K562 (cell line): ENCODE results near the gene C1orf56. TPM values are rescaled to one million over a fixed set of nuclear protein-coding genes. Genes with fewer than 3 reads are reported as not detected.

ENCODE experiments used
- ATAC-seq: fragments of 200-7000 bp; cut with Tn5 transposase; 3 replicates; pipeline ENCODE4 v1.9.1; 2020; ENCODE audit warnings: moderate library complexity
- BruUV-seq: library from RNA; stranded (reverse); fragments of 400-500 nt; replicated peaks from 2 replicates; lab custom pipeline; 2021; lab: Mats Ljungman, UMichigan
- CTCF ChIA-PET: fragments of 300-600 bp; formaldehyde crosslinking; extraction: SDS; loops from one replicate; lab custom pipeline; 2021; ENCODE audit warnings: low intra/inter-chr PET ratio; lab: Yijun Ruan, JAX
- POLR2A ChIA-PET: fragments of 300-600, 350-650 bp; sonication (Branson Sonifier 250); formaldehyde crosslinking; extraction: SDS; loops from one replicate; lab custom pipeline; 2021; ENCODE audit warnings: antibody characterized with exemption, inconsistent platforms; lab: Yijun Ruan, JAX
- DNase-seq, 4 experiments: peaks; one replicate each; pipeline versions ENCODE4 v3.0.0 to v3.0.0-alpha.2; 2011 to 2018; ENCODE audit warnings: low spot score in 3 of 4, mixed read lengths in 3 of 4; ENCODE audit errors: extremely low read depth in 1 of 4
- FAIRE-seq: peaks from 2 replicates; lab custom pipeline; 2011; peaks lifted over from hg19 to GRCh38; lab: Jason Lieb, UNC
- H2AFZ ChIP-seq: 2 replicates; pipeline ENCODE4 v1.6.0; 2011; ENCODE audit warnings: low read depth, low read length, control low read depth, inconsistent platforms
- H3K27ac ChIP-seq: fragments of 200-600 bp; 3 replicates; pipeline ENCODE4 v1.8.0; 2011; ENCODE audit warnings: low read depth, mild to moderate bottlenecking, control low read depth, inconsistent platforms, low read length, moderate library complexity, mixed read lengths; ENCODE audit errors: extremely low read depth
- H3K27me3 ChIP-seq, 2 experiments: fragments of 300-600 bp in 1 of 2; 2 replicates in 1 of 2; 3 replicates in 1 of 2; pipeline versions ENCODE4 v1.6.0 to v1.8.0; 2011; ENCODE audit warnings: inconsistent platforms in 2 of 2, low read length in 2 of 2, mild to moderate bottlenecking in 1 of 2, mixed read lengths in 1 of 2, moderate library complexity in 1 of 2; ENCODE audit not compliant: control insufficient read depth in 2 of 2, insufficient read depth in 2 of 2
- H3K36me3 ChIP-seq: fragments of 300-600 bp; 3 replicates; pipeline ENCODE4 v1.8.0; 2011; ENCODE audit warnings: mild to moderate bottlenecking, low read length, inconsistent platforms; ENCODE audit not compliant: control insufficient read depth, insufficient read depth
- H3K4me1 ChIP-seq, 2 experiments: fragments of 200-600 bp in 1 of 2; replicated peaks in 1 of 2; 2 replicates in 1 of 2; 3 replicates in 1 of 2; pipeline versions ENCODE4 v1.5.1 to v1.8.0; 2011; ENCODE audit warnings: inconsistent platforms in 2 of 2, low read length in 2 of 2, mild to moderate bottlenecking in 1 of 2, mixed read lengths in 1 of 2, moderate library complexity in 1 of 2; ENCODE audit not compliant: control insufficient read depth in 2 of 2, insufficient read depth in 2 of 2
- H3K4me2 ChIP-seq: 2 replicates; pipeline ENCODE4 v1.6.1; 2011; ENCODE audit warnings: low read length, control low read depth, inconsistent platforms, mixed read lengths; ENCODE audit not compliant: insufficient read depth
- H3K4me3 ChIP-seq: fragments of 200-600 bp; sonication (generic), shearing (Covaris generic); 2 replicates; pipeline ENCODE4 v1.5.1; 2016; ENCODE audit warnings: control low read depth, inconsistent platforms
- H3K79me2 ChIP-seq: fragments of 200-600 bp; 3 replicates; pipeline ENCODE4 v1.8.0; 2011; ENCODE audit warnings: low read length, inconsistent platforms; ENCODE audit not compliant: control insufficient read depth, insufficient read depth
- H3K9ac ChIP-seq, 2 experiments: 2 replicates each; pipeline versions ENCODE4 v1.6.0 to v1.6.1; 2011; ENCODE audit warnings: low read depth in 2 of 2, low read length in 2 of 2, control low read depth in 1 of 2, inconsistent platforms in 1 of 2, mild to moderate bottlenecking in 1 of 2, mixed read lengths in 1 of 2; ENCODE audit not compliant: insufficient read depth in 1 of 2
- H3K9me1 ChIP-seq: one replicate; pipeline ENCODE4 v1.6.0; 2011; ENCODE audit warnings: inconsistent platforms, mild to moderate bottlenecking, low read length, moderate library complexity; ENCODE audit not compliant: control insufficient read depth, insufficient read depth
- H3K9me3 ChIP-seq: replicated peaks from 2 replicates; pipeline ENCODE4 v1.5.1; 2011; ENCODE audit warnings: low read depth, low read length, inconsistent platforms; ENCODE audit not compliant: control insufficient read depth, insufficient read depth
- H4K20me1 ChIP-seq: replicated peaks from 2 replicates; pipeline ENCODE4 v1.6.1; 2011; ENCODE audit warnings: low read length, inconsistent platforms, mixed read lengths; ENCODE audit not compliant: control insufficient read depth, insufficient read depth
- HMBOX1 ChIP-seq: sonication (generic); IDR thresholded peaks from 2 replicates; pipeline ENCODE4 v1.6.1; 2016
- NR2C2 ChIP-seq, 2 experiments: fragments of 200-800 bp in 1 of 2; sonication (Bioruptor generic) in 1 of 2; sonication (generic) in 1 of 2; formaldehyde crosslinking in 1 of 2; IDR thresholded peaks; 2 replicates each; pipeline versions ENCODE4 v1.6.1 to v1.8.0; 2016 to 2022; ENCODE audit warnings: mild to moderate bottlenecking in 1 of 2, missing compliant biosample characterization in 1 of 2, missing genetic modification characterization in 1 of 2, missing genetic modification reagents in 1 of 2
- PRDM10 ChIP-seq: fragments of 450-650 bp; IDR thresholded peaks from 2 replicates; pipeline ENCODE4 v1.6.1; 2018; ENCODE audit not compliant: partially characterized antibody
- RNF219 ChIP-seq: fragments of 250-450 bp; sonication (Bioruptor Pico); IDR thresholded peaks from 2 replicates; pipeline ENCODE4 v1.5.0; 2022; ENCODE audit warnings: mild to moderate bottlenecking
- SFPQ ChIP-seq: fragments of 200-400 bp; formaldehyde crosslinking; IDR thresholded peaks from 2 replicates; pipeline ENCODE4 v1.6.1; 2017; ENCODE audit warnings: mild to moderate bottlenecking, low read depth, low read length, moderate library complexity
- SRSF1 ChIP-seq: fragments of 200-400 bp; formaldehyde crosslinking; IDR thresholded peaks from 2 replicates; pipeline ENCODE4 v1.6.1; 2017; ENCODE audit warnings: mild to moderate bottlenecking, low read depth, low read length, moderate library complexity
- ZNF449 ChIP-seq: fragments of 250-450 bp; sonication (Bioruptor Pico); IDR thresholded peaks from 2 replicates; pipeline ENCODE4 v1.8.0; 2022; ENCODE audit warnings: moderate library complexity, mild to moderate bottlenecking, inconsistent platforms
- ZNF707 ChIP-seq: fragments of 250-450 bp; sonication (Bioruptor Pico); conservative IDR thresholded peaks from 2 replicates; pipeline ENCODE4 v1.8.0; 2022; ENCODE audit warnings: inconsistent platforms, mild to moderate bottlenecking, moderate library complexity
- WGBS: fragments of 100-300 bp; shearing (Covaris generic); methylation state at CpG from one replicate; pipeline ENCODE4 v1.1.6; 2016; ENCODE audit warnings: low coverage, mixed read lengths; ENCODE audit not compliant: insufficient coverage; ENCODE audit errors: missing lambda C conversion rate; 5-methylcytosine and 5-hydroxymethylcytosine counted together
- in situ Hi-C: fragments of 300-500 bp; cut with MboI; formaldehyde crosslinking; loops from 4 replicates; pipeline ENCODE4 v1.15.0; 2018; ENCODE audit warnings: inconsistent platforms, mixed read lengths
- intact Hi-C: fragments of 100-400 bp; cut with micrococcal nuclease; formaldehyde crosslinking; loops from 2 replicates; pipeline ENCODE4 v1.14.2; 2022
- polyA plus RNA-seq, 8 experiments: library from polyadenylated mRNA; depleted of rRNA in 4 of 8; stranded (reverse) in 5 of 8; unstranded in 3 of 8; fragments of >200 nt; fragmentation: Nextera tagmentation in 2 of 8; fragmentation: Illumina TruSeq in 1 of 8; extraction: Ambion mirVana in 2 of 8; extraction: Trizol in 1 of 8; gene quantifications; 2 replicates each; pipeline versions ENCODE4 v1.2.1 to v1.2.3, GENCODE V29; 2011 to 2014; ENCODE audit warnings: inconsistent platforms in 1 of 8, missing spikeins in 1 of 8
- total RNA-seq, 7 experiments: library from RNA; depleted of rRNA in 6 of 7; stranded (reverse); fragments of >200 nt in 6 of 7; fragmentation: Illumina TruSeq in 2 of 7; extraction: Trizol in 2 of 7; gene quantifications; 2 replicates each; pipeline versions ENCODE4 v1.2.1 to v1.2.3, GENCODE V29; 2011 to 2021; ENCODE audit warnings: low replicate concordance in 1 of 7

Gene C1orf56
- total and polyA plus RNA-seq, 9 of the 15 experiments (the other 6 are each of a cell fraction or from before 2014, with no cell fraction given) = 0.18 to 15.7 (median 1.1) TPM

- H3K9me3 ChIP-seq = no peaks in the 10 kb centered on the region
- BruUV-seq = no TSS peak
- H3K36me3 ChIP-seq = peaks cover 17% of the 10 kb centered on the region; the same call in 2 of the 3 replicates
- peaks cover 41 to 53% of the 10 kb centered on the region in 2 experiments for H3K4me1 ChIP-seq
- intact Hi-C loops = loop anchor here (5.0 kb wide), 2 partner anchors 47 to 62 kb away; partner anchors contain the start of genes CDC42SE1 and GABPB2
- peak overlapping the region; percentile 88 to 95; a peak in 3 of 4 replicates for H3K9ac ChIP-seq
- peak overlapping the region; percentile 100 for H3K4me2 ChIP-seq
- H3K9me1 ChIP-seq = no peaks in the 10 kb centered on the region
- H2AFZ ChIP-seq = peak overlapping the region; percentile 96; the same call in 1 of the 2 replicates
- DNase-seq (no peak), FAIRE-seq (no peak), ATAC-seq (no peak)
- WGBS = 43% methylated on average over 8 of the region's 8 CpGs
- in situ Hi-C loops = no loop called here
- POLR2A ChIA-PET = interaction anchor here (0.6 to 2.8 kb wide), 6 partner anchors 12 to 382 kb away, joined by 3 to 8 read pairs (median 3); partner anchors contain the start of gene GABPB2
- peaks cover 56% of the 10 kb centered on the region for H3K79me2 ChIP-seq
- CTCF ChIA-PET = no interaction called here
- H4K20me1 ChIP-seq = no peaks in the 10 kb centered on the region
- peak overlapping the region; percentile 87 for H3K4me3 ChIP-seq
- no peaks in the 10 kb centered on the region for H3K27me3 ChIP-seq
- H3K27ac ChIP-seq = peak overlapping the region; percentile 92
- TF ChIP-seq RNF219 (CRISPR knock-in tag) (no peak), SRSF1 (no peak), ZNF449 (CRISPR knock-in tag) (no peak), HMBOX1 (0 out of 2 replicates have a peak, but pooled peaks have one; percentile 12), SFPQ (no peak), NR2C2 (CRISPR knock-in tag; IDR thresholded peaks at IDR 0.05) (no peak), NR2C2 (tag; IDR thresholded peaks at IDR 0.05) (no peak), PRDM10 (peak; percentile 71), ZNF707 (no peak)
These were observed 37.7 kb upstream of the C1orf56 start for GRCh38 chr1:151009674-151010345.
